H1 (cell line): ENCODE data around the gene NMRAL1. TPM values are rescaled to one million over a fixed set of nuclear protein-coding genes. Genes with fewer than 3 reads are reported as not detected.

Experiments used
- CTCF ChIA-PET: fragments of 300-600 bp; sonication (Branson Sonifier 250); formaldehyde crosslinking; loops from one replicate; lab custom pipeline; 2021; ENCODE audit not compliant: partially characterized antibody; lab: Charles Lee
- POLR2A ChIA-PET: fragments of 300-600 bp; sonication (Branson Sonifier 250); formaldehyde crosslinking; loops from one replicate; lab custom pipeline; 2021; ENCODE audit warnings: inconsistent platforms; ENCODE audit not compliant: partially characterized antibody; lab: Charles Lee
- DNase-seq, 2 experiments: peaks; one replicate each; pipeline versions ENCODE4 v3.0.0 to v3.0.0-alpha.2; 2010 to 2022; ENCODE audit warnings: low spot score in 2 of 2, low read depth in 1 of 2, mixed read lengths in 1 of 2
- FAIRE-seq: peaks from 2 replicates; lab custom pipeline; 2011; peaks lifted over from hg19 to GRCh38; lab: Jason Lieb, UNC
- H2AFZ ChIP-seq: 2 replicates; pipeline ENCODE4 v1.8.1; 2012; ENCODE audit warnings: low read length, inconsistent platforms
- H2AK5ac ChIP-seq: 2 replicates; pipeline ENCODE4 v1.6.1; 2013; ENCODE audit warnings: low read depth, low read length
- H2BK120ac ChIP-seq: replicated peaks from 2 replicates; pipeline ENCODE3; 2013; ENCODE audit warnings: low read depth, low read length, inconsistent platforms
- H2BK12ac ChIP-seq: 2 replicates; pipeline ENCODE4 v1.6.1; 2013; ENCODE audit warnings: low read depth, low read length
- H2BK15ac ChIP-seq: 2 replicates; pipeline ENCODE4 v1.6.1; 2013; ENCODE audit warnings: low read length
- H2BK20ac ChIP-seq: 2 replicates; pipeline ENCODE4 v1.6.1; 2013; ENCODE audit warnings: low read length
- H2BK5ac ChIP-seq: 2 replicates; pipeline ENCODE4 v1.6.1; 2013; ENCODE audit warnings: low read depth, low read length
- H3K14ac ChIP-seq: 2 replicates; pipeline ENCODE4 v1.6.1; 2013; ENCODE audit warnings: inconsistent platforms; ENCODE audit not compliant: insufficient read length
- H3K18ac ChIP-seq: 2 replicates; pipeline ENCODE4 v1.6.1; 2013; ENCODE audit warnings: low read length; ENCODE audit errors: extremely low read depth
- H3K23ac ChIP-seq: 2 replicates; pipeline ENCODE4 v1.6.1; 2013; ENCODE audit warnings: inconsistent platforms; ENCODE audit not compliant: insufficient read length
- H3K23me2 ChIP-seq: 2 replicates; pipeline ENCODE4 v1.6.1; 2013; ENCODE audit warnings: low read depth, low read length
- H3K27ac ChIP-seq: 2 replicates; pipeline ENCODE4 v1.6.1; 2011; ENCODE audit warnings: low read depth, low read length, inconsistent platforms
- H3K27me3 ChIP-seq, 4 experiments: replicated peaks in 1 of 4; 1 replicate in 1 of 4; 2 replicates in 3 of 4; pipeline versions ENCODE4 v1.6.1 to v1.8.1; 2011 to 2013; ENCODE audit warnings: low read length in 3 of 4, mild to moderate bottlenecking in 3 of 4, inconsistent platforms in 2 of 4, mixed read lengths in 2 of 4, moderate library complexity in 1 of 4; ENCODE audit not compliant: control insufficient read depth in 3 of 4, insufficient read depth in 3 of 4; ENCODE audit errors: extremely low read depth in 1 of 4
- H3K36me3 ChIP-seq, 4 experiments: 2 replicates each; pipeline versions ENCODE4 v1.6.1 to v1.8.1; 2011 to 2013; ENCODE audit warnings: mild to moderate bottlenecking in 4 of 4, low read length in 3 of 4, moderate library complexity in 2 of 4, control low read depth in 1 of 4, inconsistent platforms in 1 of 4; ENCODE audit not compliant: insufficient read depth in 4 of 4, control insufficient read depth in 2 of 4
- H3K4ac ChIP-seq: replicated peaks from 2 replicates; pipeline ENCODE3; 2013; ENCODE audit warnings: low read length, low read depth, mixed read lengths, inconsistent platforms; ENCODE audit not compliant: insufficient read length
- H3K4me1 ChIP-seq, 4 experiments: replicated peaks in 1 of 4; 1 replicate in 1 of 4; 2 replicates in 3 of 4; pipeline versions ENCODE4 v1.6.1 to v1.8.1; 2011 to 2013; ENCODE audit warnings: low read length in 3 of 4, inconsistent platforms in 2 of 4, mixed read lengths in 1 of 4; ENCODE audit not compliant: insufficient read depth in 4 of 4, control insufficient read depth in 3 of 4
- H3K4me2 ChIP-seq, 2 experiments: 2 replicates each; pipeline versions ENCODE4 v1.6.1 to v1.8.1; 2011 to 2013; ENCODE audit warnings: low read depth in 2 of 2, low read length in 2 of 2, control low read depth in 1 of 2, inconsistent platforms in 1 of 2, mild to moderate bottlenecking in 1 of 2; ENCODE audit not compliant: insufficient read depth in 1 of 2
- H3K4me3 ChIP-seq, 4 experiments: fragments of 200-600, 300-600 bp in 1 of 4; sonication (generic), shearing (Covaris generic), sonication (Bioruptor Twin) in 1 of 4; 2 replicates each; pipeline versions ENCODE4 v1.5.1 to v1.8.1; 2011 to 2016; ENCODE audit warnings: low read length in 4 of 4, low read depth in 3 of 4, control low read depth in 2 of 4, inconsistent platforms in 2 of 4, mild to moderate bottlenecking in 2 of 4, mixed read lengths in 1 of 4, moderate library complexity in 1 of 4; ENCODE audit not compliant: insufficient read depth in 2 of 4; ENCODE audit errors: extremely low read depth in 1 of 4
- H3K56ac ChIP-seq: replicated peaks from 2 replicates; pipeline ENCODE3; 2013; ENCODE audit warnings: low read depth, mild to moderate bottlenecking, mixed read lengths, low read length, inconsistent platforms; ENCODE audit not compliant: insufficient read length
- H3K79me1 ChIP-seq: 2 replicates; pipeline ENCODE4 v1.6.1; 2013; ENCODE audit warnings: low read depth, low read length, control low read depth
- H3K79me2 ChIP-seq, 2 experiments: 2 replicates each; pipeline versions ENCODE4 v1.6.1 to v1.8.1; 2012 to 2013; ENCODE audit warnings: low read length in 2 of 2, mild to moderate bottlenecking in 2 of 2, inconsistent platforms in 1 of 2; ENCODE audit not compliant: insufficient read depth in 2 of 2, control insufficient read depth in 1 of 2
- H3K9ac ChIP-seq, 4 experiments: replicated peaks in 1 of 4; 1 replicate in 1 of 4; 2 replicates in 3 of 4; pipeline versions ENCODE4 v1.6.1 to v1.8.1; 2011 to 2013; ENCODE audit warnings: low read depth in 3 of 4, low read length in 3 of 4, control low read depth in 2 of 4, mild to moderate bottlenecking in 2 of 4, moderate library complexity in 2 of 4, inconsistent platforms in 1 of 4; ENCODE audit errors: extremely low read depth in 1 of 4
- H3K9me3 ChIP-seq, 2 experiments: 2 replicates each; pipeline versions ENCODE4 v1.6.1 to v1.8.1; 2012 to 2013; ENCODE audit warnings: mild to moderate bottlenecking in 2 of 2, moderate library complexity in 2 of 2, control low read depth in 1 of 2, inconsistent platforms in 1 of 2, low read depth in 1 of 2, low read length in 1 of 2, mixed read lengths in 1 of 2; ENCODE audit not compliant: insufficient read depth in 2 of 2
- H4K20me1 ChIP-seq, 2 experiments: replicated peaks in 1 of 2; 2 replicates each; pipeline versions ENCODE3 to v1.8.1; 2011 to 2013; ENCODE audit warnings: inconsistent platforms in 2 of 2, low read length in 2 of 2, mild to moderate bottlenecking in 1 of 2; ENCODE audit not compliant: insufficient read depth in 2 of 2, control insufficient read depth in 1 of 2
- H4K5ac ChIP-seq: 2 replicates; pipeline ENCODE4 v1.6.1; 2013; ENCODE audit warnings: low read length, low read depth, mixed read lengths, inconsistent platforms; ENCODE audit not compliant: insufficient read length
- H4K8ac ChIP-seq: 2 replicates; pipeline ENCODE4 v1.8.0; 2013; ENCODE audit warnings: mild to moderate bottlenecking, moderate library complexity, low read length, inconsistent platforms; ENCODE audit not compliant: insufficient read depth; ENCODE audit errors: extremely low read depth
- H4K91ac ChIP-seq: replicated peaks from 2 replicates; pipeline ENCODE3; 2013; ENCODE audit warnings: low read length, mixed read lengths, inconsistent platforms; ENCODE audit not compliant: insufficient read length
- FOSL1 ChIP-seq: IDR thresholded peaks from 2 replicates; pipeline ENCODE4 v1.6.1; 2011; ENCODE audit warnings: mild to moderate bottlenecking, low read depth, low read length, moderate library complexity; ENCODE audit not compliant: insufficient read depth
- YY1 ChIP-seq: IDR thresholded peaks from 2 replicates; pipeline ENCODE4 v1.6.1; 2011; ENCODE audit warnings: low read depth, mild to moderate bottlenecking, low read length
- WGBS, 2 experiments: shearing (Covaris generic) in 1 of 2; methylation state at CpG; one replicate each; pipeline versions ENCODE4 v1.1.6 to v1.1.7; 2013 to 2015; ENCODE audit warnings: low lambda C conversion rate in 2 of 2, mixed read lengths in 2 of 2, inconsistent platforms in 1 of 2, low coverage in 1 of 2, missing lambda C conversion rate in 1 of 2; ENCODE audit not compliant: insufficient replicate concordance in 2 of 2, insufficient coverage in 1 of 2, insufficient read length in 1 of 2; ENCODE audit errors: extremely low coverage in 1 of 2, missing lambda C conversion rate in 1 of 2; 5-methylcytosine and 5-hydroxymethylcytosine counted together
- polyA plus RNA-seq, 7 experiments: library from polyadenylated mRNA; depleted of rRNA in 3 of 7; stranded (reverse) in 5 of 7; unstranded in 2 of 7; fragments of >200 nt in 5 of 7; fragments of 200-250 nt in 2 of 7; gene quantifications; 1 replicate in 5 of 7; 2 replicates in 1 of 7; 4 replicates in 1 of 7; pipeline versions ENCODE4 v1.2.1 to v1.2.3, GENCODE V29; 2011 to 2013; ENCODE audit warnings: missing spikeins in 2 of 7, mixed read lengths in 2 of 7
- total RNA-seq: library from RNA; stranded (reverse); fragmentation: NEBNext Ultra II Directional; extraction: Animal tissue kit (Norgen Biotek cat#: 25700); gene quantifications from 2 replicates; pipeline ENCODE4 v1.2.1, GENCODE V29; 2021

Gene NMRAL1
- total and polyA plus RNA-seq, 2 of the 8 experiments (the other 6 are each of a cell fraction or from before 2014, with no cell fraction given): 66.8 to 143 TPM

DNA sequence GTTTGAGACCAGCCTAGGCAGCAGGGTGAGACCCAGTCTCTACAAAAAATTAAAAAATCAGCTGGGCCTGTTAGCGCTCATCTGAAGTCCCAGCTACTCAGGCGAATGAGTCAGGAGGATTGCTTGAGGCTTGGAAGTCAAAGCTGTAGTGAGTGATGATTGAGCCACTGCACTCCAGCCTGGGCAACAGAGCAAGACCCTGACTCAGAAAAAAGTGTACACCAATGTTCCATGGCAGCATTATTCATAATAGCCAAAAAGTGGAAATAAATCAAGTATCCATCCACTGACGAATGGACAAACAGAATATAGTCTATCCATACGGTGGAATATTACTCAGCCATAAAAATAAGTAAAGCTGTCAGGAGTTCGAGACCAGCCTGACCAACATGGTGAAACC lies 2.6 kb downstream of the NMRAL1 start:
- H4K20me1 ChIP-seq: peaks cover under 1 to 2% of the 10 kb centered on the region in 2 experiments
- H2BK120ac ChIP-seq: no peak overlapping the region
- H3K27ac ChIP-seq: no peak overlapping the region
- H3K27me3 ChIP-seq: peaks cover 0 to 7% (median 7%) of the 10 kb centered on the region in 4 experiments; a peak in 6 of 7 replicates
- CTCF ChIA-PET: interaction anchor here (0.7 to 1.7 kb wide), 7 partner anchors 11 to 122 kb away, joined by 3 to 5 read pairs (median 3); no protein-coding TSS in a partner anchor
- no peak overlapping the region for H2BK20ac ChIP-seq
- FAIRE-seq (no peak), DNase-seq (no peak)
- H4K8ac ChIP-seq: no peak overlapping the region
- no peak overlapping the region for H3K14ac ChIP-seq
- H2AK5ac ChIP-seq: no peak overlapping the region
- H3K23me2 ChIP-seq: peaks cover 3% of the 10 kb centered on the region; the same call in 1 of the 2 replicates
- TF ChIP-seq YY1 (no peak), FOSL1 (no peak)
- WGBS, 2 experiments: 86% methylated on average over 5 of the region's 5 CpGs; no CpG with 5 or more reads in 1 of the 2 experiments
- no peak overlapping the region for H2BK5ac ChIP-seq
- H3K4me3 ChIP-seq: no peak overlapping the region
- peaks cover 2% of the 10 kb centered on the region; the same call in 1 of the 2 replicates for H3K79me1 ChIP-seq
- no peak overlapping the region for H2BK12ac ChIP-seq
- peaks cover 0 to 3% of the 10 kb centered on the region in 2 experiments; a peak in 1 of 4 replicates for H3K9me3 ChIP-seq
- no peak overlapping the region for H3K9ac ChIP-seq
- peaks cover 0 to 10% of the 10 kb centered on the region in 2 experiments; a peak in 2 of 4 replicates for H3K79me2 ChIP-seq
- no peak overlapping the region for H3K4ac ChIP-seq
- no peak overlapping the region for H2BK15ac ChIP-seq
- H3K18ac ChIP-seq: no peak overlapping the region
- POLR2A ChIA-PET: interaction anchor here (1.1 to 14.4 kb wide), 4 partner anchors 12 to 153 kb away, joined by 3 to 257 read pairs (median 4); partner anchors contain the start of gene MGRN1
- no peak overlapping the region for H3K56ac ChIP-seq
- H2AFZ ChIP-seq: no peak overlapping the region
- H4K91ac ChIP-seq: no peak overlapping the region
- H3K23ac ChIP-seq: no peak overlapping the region
- H3K36me3 ChIP-seq: peaks cover 0 to 18% (median 11%) of the 10 kb centered on the region in 4 experiments; a peak in 7 of 8 replicates
- no peak overlapping the region for H4K5ac ChIP-seq
- H3K4me2 ChIP-seq: no peak overlapping the region
- H3K4me1 ChIP-seq: peaks cover 0 to 7% (median under 1%) of the 10 kb centered on the region in 4 experiments; a peak in 4 of 7 replicates
